Cardiac fibroblast (primary cell): ENCODE results near the gene HIPK3.
"Not testable (repeated sequence)": the region's sequence is repeated elsewhere in the genome, so short reads cannot be mapped to it uniquely, and the experiment has no call there.

Source experiments
- DNase-seq, 2 donors: peaks; one replicate each; pipeline versions ENCODE4 v3.0.0 to v3.0.0-alpha.2; 2010; ENCODE audit warnings: low read depth in 2 of 2
- H3K4me3 ChIP-seq, 2 donors: replicated peaks in 1 of 2; 1 replicate in 1 of 2; 2 replicates in 1 of 2; pipeline ENCODE4 v1.5.1; 2011; ENCODE audit warnings: low read depth in 2 of 2, low read length in 2 of 2, mild to moderate bottlenecking in 2 of 2, moderate library complexity in 1 of 2
- CTCF ChIP-seq: IDR thresholded peaks from one replicate; pipeline ENCODE4 v1.5.1; 2011; ENCODE audit warnings: low read depth, mild to moderate bottlenecking, low read length, inconsistent platforms

The HIPK3 gene

GRCh38 chr11:33290319-33290718 is 33.1 kb downstream of the HIPK3 start:
- no peak for DNase-seq
- no peak overlapping the region for H3K4me3 ChIP-seq

GRCh38 chr11:33291004-33291777 is 34.0 kb downstream of the HIPK3 start:
- DNase-seq, result peak; percentile 30 to 64
- H3K4me3 ChIP-seq, result no peak overlapping the region
- no peak for TF ChIP-seq CTCF

More at GRCh38 chr11:33290319-33290718, 33.1 kb downstream of the HIPK3 start:
- no peak for TF ChIP-seq CTCF

GRCh38 chr11:33292311-33292710 is 35.1 kb downstream of the HIPK3 start:
- no peak for DNase-seq
- no peak for TF ChIP-seq CTCF
- H3K4me3 ChIP-seq, result no peak overlapping the region

- no peak for TF ChIP-seq CTCF
- no peak overlapping the region for H3K4me3 ChIP-seq
- DNase-seq, result no peak
These were observed 37.0 kb downstream of the HIPK3 start for GRCh38 chr11:33294224-33294623.

- no peak overlapping the region for H3K4me3 ChIP-seq
- no peak for TF ChIP-seq CTCF
- DNase-seq, result no peak
These were observed 37.6 kb downstream of the HIPK3 start for GRCh38 chr11:33294797-33295196.

- no peak for TF ChIP-seq CTCF
- no peak for DNase-seq
- no peak overlapping the region for H3K4me3 ChIP-seq
These were observed 39.5 kb downstream of the HIPK3 start for GRCh38 chr11:33296695-33297094.

GRCh38 chr11:33303541-33303940 is 46.4 kb downstream of the HIPK3 start:
- no peak for DNase-seq
- TF ChIP-seq CTCF, result no peak
- no peak overlapping the region for H3K4me3 ChIP-seq

GRCh38 chr11:33306821-33307220 is 49.6 kb downstream of the HIPK3 start:
- H3K4me3 ChIP-seq, DNase-seq: not testable (repeated sequence)
